SK-N-SH treated with all-trans-retinoic acid at 6 μM for 48 hours (cell line): ENCODE data around the gene PTPRD.

Source experiments
- ESRRG ChIP-seq: fragments of 250-450 bp; sonication (Bioruptor Pico); IDR thresholded peaks from 2 replicates; pipeline ENCODE4 v1.6.1; 2021; ENCODE audit warnings: mild to moderate bottlenecking
- ISL1 ChIP-seq: fragments of 250-450 bp; sonication (Bioruptor Pico); IDR thresholded peaks from 2 replicates; pipeline ENCODE4 v2.1.2; 2022; ENCODE audit warnings: mild to moderate bottlenecking, moderate library complexity
- PATZ1 ChIP-seq: fragments of 250-450 bp; sonication (Bioruptor Pico); IDR thresholded peaks from 2 replicates; pipeline ENCODE4 v1.8.0; 2020; ENCODE audit warnings: mild to moderate bottlenecking, moderate library complexity, borderline replicate concordance
- RARB ChIP-seq: fragments of 250-450 bp; sonication (Bioruptor Pico); IDR thresholded peaks from 2 replicates; pipeline ENCODE4 v1.8.0; 2021; ENCODE audit warnings: mild to moderate bottlenecking, moderate library complexity
- TOX ChIP-seq: fragments of 250-450 bp; sonication (Bioruptor Pico); IDR thresholded peaks from 2 replicates; pipeline ENCODE4 v1.8.0; 2021; ENCODE audit warnings: mild to moderate bottlenecking, moderate library complexity, borderline replicate concordance
- TSHZ2 ChIP-seq: fragments of 250-450 bp; sonication (Bioruptor Pico); IDR thresholded peaks from 2 replicates; pipeline ENCODE4 v1.5.0; 2020; ENCODE audit warnings: mild to moderate bottlenecking, moderate library complexity
- ZFP3 ChIP-seq: fragments of 250-450 bp; sonication (Bioruptor Pico); IDR thresholded peaks from 2 replicates; pipeline ENCODE4 v1.5.0; 2020; ENCODE audit warnings: mild to moderate bottlenecking, moderate library complexity
- ZFP30 ChIP-seq: fragments of 450-650 bp; formaldehyde crosslinking; IDR thresholded peaks from 2 replicates; pipeline ENCODE4 v1.5.0; 2022; ENCODE audit warnings: mild to moderate bottlenecking, moderate library complexity
- ZNF565 ChIP-seq: fragments of 450-650 bp; formaldehyde crosslinking; conservative IDR thresholded peaks from 2 replicates; pipeline ENCODE4 v1.5.0; 2020; ENCODE audit warnings: low read depth, mild to moderate bottlenecking, moderate library complexity
- TF ChIP-seq, protein P1 (sequence below): fragments of 250-450 bp; sonication (Bioruptor Pico); IDR thresholded peaks from 2 replicates; pipeline ENCODE4 v1.8.0; 2021; ENCODE audit warnings: low read depth, mild to moderate bottlenecking, moderate library complexity, borderline replicate concordance
- TF ChIP-seq, protein P2 (sequence below): fragments of 250-450 bp; sonication (Bioruptor Pico); IDR thresholded peaks from 2 replicates; pipeline ENCODE4 v1.5.1; 2020; ENCODE audit warnings: low read depth, mild to moderate bottlenecking, moderate library complexity

- TF ChIP-seq, protein P1, sequence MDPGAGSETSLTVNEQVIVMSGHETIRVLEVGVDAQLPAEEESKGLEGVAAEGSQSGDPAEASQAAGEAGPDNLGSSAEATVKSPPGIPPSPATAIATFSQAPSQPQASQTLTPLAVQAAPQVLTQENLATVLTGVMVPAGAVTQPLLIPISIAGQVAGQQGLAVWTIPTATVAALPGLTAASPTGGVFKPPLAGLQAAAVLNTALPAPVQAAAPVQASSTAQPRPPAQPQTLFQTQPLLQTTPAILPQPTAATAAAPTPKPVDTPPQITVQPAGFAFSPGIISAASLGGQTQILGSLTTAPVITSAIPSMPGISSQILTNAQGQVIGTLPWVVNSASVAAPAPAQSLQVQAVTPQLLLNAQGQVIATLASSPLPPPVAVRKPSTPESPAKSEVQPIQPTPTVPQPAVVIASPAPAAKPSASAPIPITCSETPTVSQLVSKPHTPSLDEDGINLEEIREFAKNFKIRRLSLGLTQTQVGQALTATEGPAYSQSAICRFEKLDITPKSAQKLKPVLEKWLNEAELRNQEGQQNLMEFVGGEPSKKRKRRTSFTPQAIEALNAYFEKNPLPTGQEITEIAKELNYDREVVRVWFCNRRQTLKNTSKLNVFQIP, result no peak
- TF ChIP-seq PATZ1 (no peak), RARB (no peak), ZFP3 (no peak), TSHZ2 (CRISPR knock-in tag) (no peak), ZFP30 (CRISPR knock-in tag) (no peak), TOX (no peak), ESRRG (no peak), ZNF565 (CRISPR knock-in tag) (no peak), ISL1 (CRISPR knock-in tag) (no peak)
- TF ChIP-seq, protein P2, sequence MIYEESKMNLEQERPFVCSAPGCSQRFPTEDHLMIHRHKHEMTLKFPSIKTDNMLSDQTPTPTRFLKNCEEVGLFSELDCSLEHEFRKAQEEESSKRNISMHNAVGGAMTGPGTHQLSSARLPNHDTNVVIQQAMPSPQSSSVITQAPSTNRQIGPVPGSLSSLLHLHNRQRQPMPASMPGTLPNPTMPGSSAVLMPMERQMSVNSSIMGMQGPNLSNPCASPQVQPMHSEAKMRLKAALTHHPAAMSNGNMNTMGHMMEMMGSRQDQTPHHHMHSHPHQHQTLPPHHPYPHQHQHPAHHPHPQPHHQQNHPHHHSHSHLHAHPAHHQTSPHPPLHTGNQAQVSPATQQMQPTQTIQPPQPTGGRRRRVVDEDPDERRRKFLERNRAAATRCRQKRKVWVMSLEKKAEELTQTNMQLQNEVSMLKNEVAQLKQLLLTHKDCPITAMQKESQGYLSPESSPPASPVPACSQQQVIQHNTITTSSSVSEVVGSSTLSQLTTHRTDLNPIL (CRISPR knock-in tag), result no peak
These were observed 2091.7 kb downstream of the PTPRD start for GRCh38 chr9:8521112-8521511.
